Epithelial cell of proximal tubule (primary cell): Measurements from ENCODE around the gene PLEKHA6. TPM values are rescaled to one million over a fixed set of nuclear protein-coding genes. Genes with fewer than 3 reads are reported as not detected.
A peak's percentile ranks its signal among the peaks of the same experiment; 100 is the strongest.

Experiments
- DNase-seq: peaks from one replicate; pipeline ENCODE4 v3.0.0-alpha.2; 2011; ENCODE audit warnings: low read depth
- H3K4me3 ChIP-seq: 2 replicates; pipeline ENCODE4 v1.5.1; 2011; ENCODE audit warnings: low read depth, mild to moderate bottlenecking, low read length
- CTCF ChIP-seq: conservative IDR thresholded peaks from 2 replicates; pipeline ENCODE4 v1.5.1; 2012; ENCODE audit warnings: low read depth, mild to moderate bottlenecking, low read length
- total RNA-seq: library from RNA; depleted of rRNA; stranded (reverse); fragments of >200 nt; gene quantifications from 2 replicates; pipeline ENCODE4 v1.2.3, GENCODE V29; 2015

PLEKHA6 gene
- 10.4 and 19.9 TPM in 2 replicates for total RNA-seq

GRCh38 chr1:204359474-204360255 lies at the start of gene PLEKHA6:
Gene PLEKHA6, minus strand, starts transcription at chr1:204359929. Its CDS starts 86,202 bp downstream, at chr1:204273727.
- DNase-seq = no peak
- TF ChIP-seq CTCF = peak; percentile 29
- no peak within 1 kb of the TSS for H3K4me3 ChIP-seq

GRCh38 chr1:204409123-204409522 lies 49.4 kb upstream of the PLEKHA6 start:
- TF ChIP-seq CTCF = no peak
- DNase-seq = no peak
- H3K4me3 ChIP-seq = peak overlapping the region; percentile 88

GRCh38 chr1:204408602-204409001 lies 48.9 kb upstream of the PLEKHA6 start:
- H3K4me3 ChIP-seq = peak overlapping the region; percentile 88
- no peak for TF ChIP-seq CTCF
- no peak for DNase-seq

GRCh38 chr1:204408074-204408507 lies 48.4 kb upstream of the PLEKHA6 start:
- DNase-seq = no peak
- peak overlapping the region; percentile 88 for H3K4me3 ChIP-seq
- no peak for TF ChIP-seq CTCF

- no peak for DNase-seq
- peak overlapping the region; percentile 88 for H3K4me3 ChIP-seq
- TF ChIP-seq CTCF = no peak
Observed at GRCh38 chr1:204407295-204407971, 47.7 kb upstream of the PLEKHA6 start.

- no peak for DNase-seq
- H3K4me3 ChIP-seq = peak overlapping the region; percentile 49
- no peak for TF ChIP-seq CTCF
Observed at GRCh38 chr1:204406621-204407020, 46.9 kb upstream of the PLEKHA6 start.

- no peak for DNase-seq
- peak overlapping the region; percentile 49 for H3K4me3 ChIP-seq
- TF ChIP-seq CTCF = no peak
Observed at GRCh38 chr1:204405988-204406387, 46.3 kb upstream of the PLEKHA6 start.
